B cell (primary cell): ENCODE results near the gene NLRP9.

ENCODE experiments used
- EZH2 ChIP-seq: IDR thresholded peaks from 2 replicates; pipeline ENCODE4 v1.6.1; 2012; ENCODE audit warnings: borderline replicate concordance, low read depth, mild to moderate bottlenecking, moderate library complexity, low read length; ENCODE audit not compliant: insufficient read depth, poor library complexity, severe bottlenecking
- TF ChIP-seq, protein P1 (sequence below): fragments of 200-600 bp; IDR thresholded peaks from one replicate; pipeline ENCODE4 v1.8.0; 2022; ENCODE audit warnings: antibody characterized with exemption, mild to moderate bottlenecking

DNA sequence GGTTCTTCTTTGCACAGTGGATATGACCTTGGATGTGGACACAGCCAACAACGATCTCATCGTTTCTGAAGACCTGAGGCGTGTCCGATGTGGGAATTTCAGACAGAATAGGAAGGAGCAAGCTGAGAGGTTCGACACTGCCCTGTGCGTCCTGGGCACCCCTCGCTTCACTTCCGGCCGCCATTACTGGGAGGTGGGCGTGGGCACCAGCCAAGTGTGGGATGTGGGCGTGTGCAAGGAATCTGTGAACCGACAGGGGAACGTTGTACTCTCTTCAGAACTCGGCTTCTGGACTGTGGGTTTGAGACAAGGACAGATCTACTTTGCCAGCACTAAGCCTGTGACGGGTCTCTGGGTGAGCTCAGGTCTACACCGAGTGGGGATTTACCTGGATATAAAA, 40.1 kb upstream of the NLRP9 start:
- TF ChIP-seq, protein P1, sequence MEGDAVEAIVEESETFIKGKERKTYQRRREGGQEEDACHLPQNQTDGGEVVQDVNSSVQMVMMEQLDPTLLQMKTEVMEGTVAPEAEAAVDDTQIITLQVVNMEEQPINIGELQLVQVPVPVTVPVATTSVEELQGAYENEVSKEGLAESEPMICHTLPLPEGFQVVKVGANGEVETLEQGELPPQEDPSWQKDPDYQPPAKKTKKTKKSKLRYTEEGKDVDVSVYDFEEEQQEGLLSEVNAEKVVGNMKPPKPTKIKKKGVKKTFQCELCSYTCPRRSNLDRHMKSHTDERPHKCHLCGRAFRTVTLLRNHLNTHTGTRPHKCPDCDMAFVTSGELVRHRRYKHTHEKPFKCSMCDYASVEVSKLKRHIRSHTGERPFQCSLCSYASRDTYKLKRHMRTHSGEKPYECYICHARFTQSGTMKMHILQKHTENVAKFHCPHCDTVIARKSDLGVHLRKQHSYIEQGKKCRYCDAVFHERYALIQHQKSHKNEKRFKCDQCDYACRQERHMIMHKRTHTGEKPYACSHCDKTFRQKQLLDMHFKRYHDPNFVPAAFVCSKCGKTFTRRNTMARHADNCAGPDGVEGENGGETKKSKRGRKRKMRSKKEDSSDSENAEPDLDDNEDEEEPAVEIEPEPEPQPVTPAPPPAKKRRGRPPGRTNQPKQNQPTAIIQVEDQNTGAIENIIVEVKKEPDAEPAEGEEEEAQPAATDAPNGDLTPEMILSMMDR, result no peak
- TF ChIP-seq EZH2, result no peak
